ENCODE results near the gene DUSP6. TPM values are rescaled to one million over a fixed set of nuclear protein-coding genes. Genes with fewer than 3 reads are reported as not detected.
A peak's percentile ranks its signal among the peaks of the same experiment; 100 is the strongest.

The DUSP6 gene
- total RNA-seq, 1 experiment from 2014 or later, result 100 TPM

DNA sequence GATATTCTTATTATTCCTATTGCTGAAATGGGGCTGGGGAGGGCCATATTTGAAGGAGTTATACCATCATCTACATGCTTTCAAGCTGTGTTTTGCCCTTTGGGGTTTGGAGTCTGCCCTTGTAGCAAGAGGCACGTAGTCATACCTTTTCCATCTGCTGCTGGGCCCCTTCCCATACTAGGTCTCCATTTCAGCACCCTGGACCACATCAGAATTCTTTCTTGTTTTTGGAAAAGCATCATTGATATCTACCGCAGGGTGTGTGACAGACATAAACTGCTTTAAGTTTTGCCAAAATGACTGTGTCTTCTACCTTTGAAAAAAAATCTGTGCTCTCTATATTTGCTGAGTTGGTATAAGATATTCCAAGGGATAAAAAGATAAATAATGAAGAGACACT, 12.3 kb upstream of the DUSP6 start:
- no peaks in the 10 kb centered on the region for H3K4me1 ChIP-seq
- H3K36me3 ChIP-seq, result no peaks in the 10 kb centered on the region
- no peak overlapping the region for H3K4me3 ChIP-seq
- no peaks in the 10 kb centered on the region for H3K27me3 ChIP-seq
- no peak overlapping the region for H3K27ac ChIP-seq
- no peak for DNase-seq
- H3K9me3 ChIP-seq (replicated peaks), result no peaks in the 10 kb centered on the region

DNA sequence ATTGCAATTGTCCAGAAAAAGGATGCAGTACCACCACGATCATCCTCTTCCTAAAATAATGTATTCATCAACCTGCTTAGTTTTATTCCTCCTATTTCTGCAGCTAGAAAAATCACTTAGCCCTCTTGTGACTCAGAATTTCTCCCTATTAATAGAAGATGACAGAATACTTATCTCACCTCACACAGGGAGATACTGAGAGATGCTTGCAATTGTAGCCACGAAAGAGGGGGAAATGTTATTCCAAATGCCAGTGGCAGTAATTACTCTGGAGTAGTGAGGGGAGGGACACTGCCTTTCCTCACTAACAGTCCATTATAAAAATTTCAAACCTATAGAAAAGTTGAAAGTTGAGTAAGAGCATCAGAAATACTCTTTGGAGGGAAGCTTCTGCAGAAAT, 11.8 kb upstream of the DUSP6 start:
- Histone ChIP-seq H3K9me3 (replicated peaks) (no peaks in the 10 kb centered on the region), H3K4me3 (no peak overlapping the region), H3K27me3 (no peaks in the 10 kb centered on the region), H3K27ac (no peak overlapping the region), H3K4me1 (no peaks in the 10 kb centered on the region), H3K36me3 (no peaks in the 10 kb centered on the region)
- no peak for DNase-seq

DNA sequence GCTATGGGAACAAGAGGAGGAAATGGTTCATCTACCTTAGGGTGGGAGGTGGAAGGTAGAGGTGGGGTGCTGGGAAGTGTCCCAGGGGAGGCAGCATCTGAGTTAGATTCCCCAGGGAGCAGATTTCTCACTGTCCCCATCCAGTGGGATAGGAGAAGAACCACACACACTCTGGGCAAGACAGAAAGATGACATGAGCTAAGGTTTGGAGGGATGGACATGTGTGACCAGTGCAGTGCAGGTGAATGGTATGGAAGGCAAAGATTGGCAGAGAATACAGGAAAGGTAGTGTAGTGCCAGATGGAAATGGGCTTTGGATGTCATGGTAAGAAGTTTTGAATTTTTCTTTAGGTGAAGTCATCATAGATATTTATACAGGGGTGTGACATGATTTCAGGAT, 11.3 kb upstream of the DUSP6 start:
- Histone ChIP-seq H3K9me3 (replicated peaks) (no peaks in the 10 kb centered on the region), H3K4me1 (no peaks in the 10 kb centered on the region), H3K27me3 (no peaks in the 10 kb centered on the region), H3K27ac (no peak overlapping the region), H3K4me3 (no peak overlapping the region), H3K36me3 (no peaks in the 10 kb centered on the region)
- DNase-seq, result no peak

DNA sequence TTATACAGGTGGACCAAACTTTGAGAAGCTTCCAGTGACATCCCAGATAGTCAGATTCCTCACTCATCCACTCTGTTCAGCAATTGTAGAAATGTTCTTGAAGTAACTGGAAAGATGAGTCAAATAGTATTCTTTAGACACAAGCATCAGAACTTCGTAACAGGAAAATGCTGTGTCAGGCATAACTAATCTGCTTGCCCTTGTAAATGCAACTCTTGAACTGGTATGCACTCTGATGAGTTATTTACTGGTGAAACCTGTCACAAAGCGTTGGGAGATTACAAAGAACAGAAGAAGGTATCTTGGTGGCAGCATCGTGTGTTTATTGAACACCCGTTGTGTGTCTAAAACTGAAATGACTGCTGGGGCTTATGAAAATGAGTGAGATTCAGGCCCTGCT, 10.8 kb upstream of the DUSP6 start:
- no peaks in the 10 kb centered on the region for H3K27me3 ChIP-seq
- no peaks in the 10 kb centered on the region for H3K4me1 ChIP-seq
- H3K9me3 ChIP-seq (replicated peaks), result no peaks in the 10 kb centered on the region
- no peak for DNase-seq
- H3K27ac ChIP-seq, result no peak overlapping the region
- no peak overlapping the region for H3K4me3 ChIP-seq
- H3K36me3 ChIP-seq, result no peaks in the 10 kb centered on the region

DNA sequence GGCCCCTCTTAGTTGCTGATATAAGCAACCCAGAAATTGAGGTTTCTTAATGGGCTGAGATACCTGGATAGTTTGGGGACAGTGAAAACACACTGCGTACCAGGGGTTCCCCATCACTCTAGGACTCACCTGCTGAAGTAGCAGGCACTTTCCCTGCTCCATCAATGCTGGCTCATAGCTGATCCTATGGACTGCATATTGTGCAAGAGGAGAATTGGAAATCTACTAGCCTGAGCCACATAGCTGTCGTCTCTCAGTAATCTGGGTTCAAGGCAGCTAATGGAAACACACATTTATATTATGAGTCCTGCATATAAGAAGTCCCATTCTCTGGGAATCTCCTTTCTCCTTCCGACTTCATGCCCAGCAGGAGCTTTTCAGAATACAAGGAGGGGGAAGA, 7.3 kb upstream of the DUSP6 start:
- H3K27ac ChIP-seq, result no peak overlapping the region
- H3K4me1 ChIP-seq, result no peaks in the 10 kb centered on the region
- no peak overlapping the region for H3K4me3 ChIP-seq
- H3K36me3 ChIP-seq, result no peaks in the 10 kb centered on the region
- no peaks in the 10 kb centered on the region for H3K27me3 ChIP-seq
- no peaks in the 10 kb centered on the region for H3K9me3 ChIP-seq (replicated peaks)
- DNase-seq, result no peak

DNA sequence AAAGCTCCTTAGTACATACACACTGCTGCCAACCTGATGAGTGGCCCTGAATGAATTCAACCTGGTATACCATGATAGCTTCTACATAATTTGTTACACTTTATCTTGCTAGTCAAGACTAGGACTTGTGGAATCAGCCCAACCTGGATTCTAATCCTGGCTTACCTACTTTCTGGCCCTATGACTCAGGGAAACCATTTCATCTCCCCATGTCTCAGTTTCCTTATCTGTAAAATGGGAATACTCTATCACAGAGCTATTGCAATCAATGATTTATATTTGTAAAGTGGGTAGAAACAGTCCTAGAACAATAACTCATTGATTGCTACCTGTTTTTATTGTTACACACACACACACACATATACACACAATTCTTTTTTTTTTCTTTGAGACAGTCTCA, 6.5 kb upstream of the DUSP6 start:
- Histone ChIP-seq H3K36me3 (no peaks in the 10 kb centered on the region), H3K4me1 (no peaks in the 10 kb centered on the region), H3K9me3 (replicated peaks) (no peaks in the 10 kb centered on the region), H3K4me3 (no peak overlapping the region), H3K27ac (no peak overlapping the region), H3K27me3 (no peaks in the 10 kb centered on the region)
- DNase-seq, result no peak

DNA sequence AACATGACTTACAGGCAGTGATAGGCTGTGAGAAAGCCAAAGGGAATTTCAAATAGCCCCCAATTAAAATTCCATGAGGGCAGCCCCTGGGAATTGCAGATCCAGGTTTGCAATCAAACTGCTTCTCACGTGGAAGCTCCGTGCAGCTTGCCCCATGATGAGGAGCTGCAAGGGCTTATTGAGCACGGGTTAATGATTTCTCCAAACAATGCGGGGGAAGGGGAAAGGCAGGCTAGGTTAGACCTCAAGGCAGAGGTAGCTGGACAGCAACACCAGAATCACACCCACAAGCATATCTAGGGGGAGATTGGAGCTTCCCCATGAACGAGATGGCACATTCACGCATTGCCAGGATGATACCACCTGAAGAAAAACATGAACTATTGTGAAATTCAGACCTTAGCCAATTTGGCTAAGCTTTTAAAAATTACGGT, 5.0 kb upstream of the DUSP6 start:
- no peaks in the 10 kb centered on the region for H3K9me3 ChIP-seq (replicated peaks)
- no peaks in the 10 kb centered on the region for H3K36me3 ChIP-seq
- DNase-seq, result no peak
- H3K4me3 ChIP-seq, result no peak overlapping the region
- H3K4me1 ChIP-seq, result no peaks in the 10 kb centered on the region
- H3K27ac ChIP-seq, result no peak overlapping the region
- H3K27me3 ChIP-seq, result no peaks in the 10 kb centered on the region

DNA sequence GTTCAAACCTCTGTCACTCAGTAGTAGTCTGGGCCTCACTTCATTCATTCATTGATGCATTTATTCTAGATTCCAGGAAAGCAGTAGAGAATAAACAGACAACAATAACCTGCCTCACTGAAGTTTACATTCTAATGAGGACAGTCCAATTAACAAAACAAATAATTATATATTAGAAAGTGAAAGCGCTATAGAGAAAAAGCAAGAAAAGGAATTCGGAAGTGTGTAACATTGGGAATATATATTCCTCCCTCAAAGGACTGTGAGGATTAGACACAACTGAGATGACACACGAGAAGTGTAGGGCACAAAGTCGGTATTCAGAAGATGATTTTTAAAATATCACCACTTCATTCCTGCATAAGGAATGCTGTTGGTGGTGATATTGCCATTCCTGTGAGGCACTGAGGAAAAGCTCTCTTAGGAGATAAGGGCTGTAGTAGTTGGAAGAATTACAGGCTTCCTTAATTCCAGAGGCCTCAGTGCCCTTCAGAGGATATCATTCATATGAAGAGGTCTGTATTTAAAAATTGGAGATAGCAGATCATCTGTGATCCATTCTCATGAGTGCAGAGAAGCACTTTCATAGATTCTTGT, 3.9 kb upstream of the DUSP6 start:
- Histone ChIP-seq H3K27ac (no peak overlapping the region), H3K36me3 (no peaks in the 10 kb centered on the region), H3K4me1 (no peaks in the 10 kb centered on the region), H3K27me3 (no peaks in the 10 kb centered on the region), H3K4me3 (no peak overlapping the region), H3K9me3 (replicated peaks) (no peaks in the 10 kb centered on the region)
- DNase-seq, result no peak

DNA sequence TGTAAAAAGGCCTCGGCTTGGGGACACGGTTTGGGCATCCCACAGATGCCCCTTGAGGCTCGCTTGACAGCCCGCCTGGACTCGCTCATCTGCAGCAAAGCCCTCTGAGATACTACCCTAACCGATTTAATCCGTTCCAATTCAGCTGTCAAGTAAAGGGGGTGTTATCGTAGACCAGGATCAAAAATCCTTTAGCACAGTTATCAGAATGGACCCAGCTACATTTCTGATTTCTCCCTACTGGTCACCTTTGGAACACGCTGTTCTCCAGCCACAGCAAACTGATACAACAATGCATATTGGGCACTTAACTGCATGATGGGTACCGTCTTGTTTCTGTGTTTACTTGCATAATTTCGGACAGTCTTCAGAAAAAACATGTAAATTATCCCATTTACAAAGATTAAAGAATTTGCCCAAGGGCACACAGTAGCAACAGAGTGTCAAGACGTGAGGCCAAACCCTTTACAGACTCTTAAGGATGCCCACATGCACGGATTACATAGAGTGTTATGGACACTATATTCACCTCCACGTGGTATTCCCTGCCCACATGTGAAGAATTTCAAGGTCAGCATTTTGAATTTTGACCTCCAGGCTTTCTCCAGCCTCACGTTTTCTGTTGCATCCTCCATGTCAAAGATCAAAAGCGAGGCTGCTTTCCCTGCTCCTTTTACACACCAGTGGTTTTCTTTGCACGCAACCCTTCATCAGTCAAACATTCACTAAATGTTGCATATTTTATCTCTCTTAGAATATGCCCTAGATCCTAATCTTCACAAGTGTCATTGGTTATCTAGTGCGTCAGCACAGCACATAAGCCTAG, 3.2 kb upstream of the DUSP6 start:
- peak overlapping the region; percentile 73 for H3K4me3 ChIP-seq
- no peaks in the 10 kb centered on the region for H3K27me3 ChIP-seq
- no peaks in the 10 kb centered on the region for H3K9me3 ChIP-seq (replicated peaks)
- peak in 1 of 2 experiments; percentile 23 for DNase-seq
- H3K36me3 ChIP-seq, result peaks cover 3% of the 10 kb centered on the region
- peak overlapping the region; percentile 96; the same call in 1 of the 2 replicates for H3K27ac ChIP-seq
- H3K4me1 ChIP-seq, result no peaks in the 10 kb centered on the region

DNA sequence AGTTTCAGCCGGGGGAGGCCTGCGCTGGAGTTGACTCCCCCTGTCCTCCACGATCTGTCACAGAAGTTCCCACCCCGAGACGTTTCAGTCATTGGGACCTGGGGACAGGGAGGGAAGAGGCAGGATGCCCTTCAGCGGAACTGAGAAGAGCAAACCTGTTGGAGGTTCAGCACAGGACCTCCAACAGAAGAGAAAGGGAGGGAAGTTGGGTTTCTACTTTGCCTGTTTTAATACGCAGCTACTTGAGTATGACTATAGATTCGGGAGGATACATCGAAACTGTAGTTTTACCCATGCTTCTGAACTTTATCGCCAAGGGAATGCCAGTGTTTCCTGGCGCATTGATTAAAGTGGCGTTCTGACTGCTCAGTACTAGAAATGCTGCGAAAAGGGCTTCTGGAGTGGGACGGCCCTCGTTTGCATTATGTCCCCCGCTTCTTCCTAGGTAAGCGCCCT, 2.3 kb upstream of the DUSP6 start:
- H3K4me1 ChIP-seq, result no peaks in the 10 kb centered on the region
- peaks cover 7% of the 10 kb centered on the region for H3K36me3 ChIP-seq
- no peak for DNase-seq
- peak overlapping the region; percentile 96 for H3K27ac ChIP-seq
- H3K9me3 ChIP-seq (replicated peaks), result no peaks in the 10 kb centered on the region
- H3K27me3 ChIP-seq, result no peaks in the 10 kb centered on the region
- peak overlapping the region; percentile 73 for H3K4me3 ChIP-seq

DNA sequence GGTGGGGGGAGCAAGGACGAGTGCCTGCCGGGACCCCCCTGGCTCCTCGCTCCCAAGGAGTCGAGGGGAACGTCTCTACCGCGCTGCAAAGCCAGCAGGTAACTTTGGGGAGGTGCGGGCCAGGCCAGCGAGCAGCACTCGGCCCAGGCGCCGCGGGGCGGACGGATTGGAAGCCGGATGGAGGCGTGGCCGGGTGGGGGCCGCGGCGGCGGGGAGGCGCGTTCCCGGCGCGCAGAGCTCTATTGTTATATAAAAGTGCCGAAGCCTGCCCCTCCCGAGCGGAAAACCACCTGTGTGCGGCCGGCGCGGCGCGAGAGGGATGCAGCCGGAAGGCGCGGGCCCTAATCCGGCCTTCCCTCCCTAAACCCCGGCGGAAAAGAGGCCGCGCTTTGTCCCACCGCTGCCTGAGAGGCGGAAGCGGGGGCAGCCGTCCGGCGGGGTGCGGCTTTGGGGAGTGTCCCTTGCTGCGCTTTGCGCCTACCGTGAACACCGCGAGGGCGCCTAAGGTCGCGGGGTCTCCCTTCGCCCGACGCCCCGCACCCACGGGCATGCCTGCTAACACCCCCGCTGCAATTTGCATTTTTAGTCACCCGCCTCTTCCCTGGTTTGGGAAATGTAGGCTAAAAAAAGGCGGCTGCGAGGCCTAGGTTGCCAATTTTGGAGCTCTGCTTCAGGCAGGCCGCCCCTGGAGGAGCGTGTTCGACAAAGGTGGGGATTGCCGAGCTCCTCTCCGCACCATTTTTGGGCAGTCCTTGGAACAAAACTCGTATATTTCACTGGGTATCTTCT, 1.7 kb upstream of the DUSP6 start:
- peak overlapping the region; percentile 96 for H3K27ac ChIP-seq
- no peaks in the 10 kb centered on the region for H3K4me1 ChIP-seq
- no peaks in the 10 kb centered on the region for H3K27me3 ChIP-seq
- no peaks in the 10 kb centered on the region for H3K9me3 ChIP-seq (replicated peaks)
- DNase-seq, result peak; percentile 81 to 82
- peaks cover 9% of the 10 kb centered on the region for H3K36me3 ChIP-seq
- H3K4me3 ChIP-seq, result peak overlapping the region; percentile 73

DNA sequence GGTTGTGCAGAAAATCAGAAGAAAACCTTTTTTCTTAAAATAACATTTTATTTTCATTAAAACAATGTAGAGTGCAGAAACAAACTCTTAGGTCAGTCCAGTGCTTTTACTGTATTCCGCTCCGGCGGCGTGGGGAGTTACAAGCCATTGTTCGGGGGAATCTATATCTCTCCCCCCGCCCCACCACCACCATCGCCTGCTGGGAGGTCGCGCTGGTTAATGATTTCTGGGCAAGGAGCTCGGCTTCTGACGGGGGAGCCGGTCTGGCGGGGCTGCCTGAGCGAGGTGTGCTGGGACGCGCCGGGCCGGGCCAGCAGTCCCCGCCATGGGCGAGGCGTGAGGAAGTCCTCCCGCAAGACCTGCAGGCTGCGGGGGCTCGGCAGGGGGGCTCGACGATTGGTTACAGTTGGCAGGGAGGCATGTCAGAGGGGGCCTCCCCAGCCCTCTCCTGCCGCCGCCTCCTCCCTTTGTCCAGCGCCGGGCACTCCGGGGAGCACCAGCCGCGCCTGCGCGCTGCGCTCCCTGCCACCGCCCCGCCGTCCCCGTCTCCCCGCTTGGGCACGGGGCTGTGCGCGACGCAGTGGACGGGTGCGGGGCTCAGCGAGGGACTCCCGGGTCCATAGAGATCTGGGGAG, 1.0 kb upstream of the DUSP6 start:
- H3K4me1 ChIP-seq, result peaks cover 3% of the 10 kb centered on the region; the same call in 1 of the 2 replicates
- H3K4me3 ChIP-seq, result peak overlapping the region; percentile 73
- DNase-seq, result peak; percentile 86 to 88

DNA sequence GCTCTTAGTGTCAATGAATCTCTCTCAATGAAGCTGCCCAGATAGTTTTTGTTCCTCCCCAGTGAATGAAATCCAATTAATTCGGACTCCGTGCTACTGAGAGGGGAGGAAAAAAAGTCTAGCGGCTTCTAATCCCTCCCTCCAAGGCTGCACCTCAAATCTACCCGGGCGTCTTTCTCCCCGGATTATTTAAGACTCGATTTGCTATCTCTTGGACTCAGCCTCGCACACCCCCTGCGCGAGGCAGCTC, 134 bp downstream of the DUSP6 start:
- Histone ChIP-seq H3K36me3 (peaks cover 27% of the 10 kb centered on the region), H3K9me3 (replicated peaks) (no peaks in the 10 kb centered on the region), H3K4me3 (peak overlapping the region; percentile 73), H3K4me1 (peaks cover 11% of the 10 kb centered on the region), H3K27me3 (no peaks in the 10 kb centered on the region), H3K27ac (peak overlapping the region; percentile 96)
- no peak for DNase-seq

More for the DNA sequence above, 1.0 kb upstream of the DUSP6 start:
- Histone ChIP-seq H3K27ac (peak overlapping the region; percentile 96), H3K36me3 (peaks cover 16% of the 10 kb centered on the region), H3K9me3 (replicated peaks) (no peaks in the 10 kb centered on the region), H3K27me3 (no peaks in the 10 kb centered on the region)

DNA sequence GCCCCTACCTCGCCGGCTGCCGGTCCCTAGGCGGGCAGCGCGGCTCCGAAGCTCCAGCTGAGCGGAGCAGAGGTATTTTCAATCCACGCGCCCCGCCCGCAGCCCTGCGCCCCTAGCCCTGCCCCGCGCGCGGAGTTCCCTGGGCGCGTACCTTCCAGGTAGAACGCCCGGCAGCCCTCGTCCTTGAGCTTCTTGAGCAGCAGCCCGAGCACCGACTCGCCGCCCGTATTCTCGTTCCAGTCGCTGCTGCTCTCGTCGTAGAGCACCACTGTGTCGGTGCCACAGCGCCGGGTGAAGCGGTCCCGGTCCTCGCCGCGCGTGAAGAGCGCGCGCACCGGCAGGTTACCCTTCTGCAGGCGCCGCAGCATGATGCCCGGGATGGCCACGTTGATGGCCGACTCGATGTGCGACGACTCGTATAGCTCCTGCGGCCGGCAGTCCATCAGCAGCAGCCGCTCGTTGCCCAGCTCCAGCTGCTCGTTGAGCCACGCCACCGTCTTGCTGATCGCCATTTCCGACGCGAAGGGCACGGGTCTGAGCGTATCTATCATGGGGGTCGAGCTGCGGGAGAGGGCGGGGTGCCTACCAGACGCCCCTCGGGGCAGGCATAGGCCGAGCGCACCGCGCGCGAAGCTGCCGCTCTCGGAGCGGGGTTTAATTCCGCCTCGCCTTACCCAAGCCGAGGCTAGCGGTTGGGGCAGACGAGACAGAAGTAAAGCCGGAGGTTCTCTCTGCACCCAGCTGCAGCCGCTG, 636 bp downstream of the DUSP6 start:
- DNase-seq, result peak in 1 of 2 experiments; percentile 53
- H3K9me3 ChIP-seq (replicated peaks), result no peaks in the 10 kb centered on the region
- peak overlapping the region; percentile 96 for H3K27ac ChIP-seq
- H3K4me1 ChIP-seq, result peaks cover 16% of the 10 kb centered on the region
- peaks cover 27% of the 10 kb centered on the region for H3K36me3 ChIP-seq
- no peaks in the 10 kb centered on the region for H3K27me3 ChIP-seq
- H3K4me3 ChIP-seq, result peak overlapping the region; percentile 73

Data from SJCRH30 (cell line).